Articular chondrocyte of knee joint (primary cell): ENCODE measurements around the gene HDAC2. TPM values are rescaled to one million over a fixed set of nuclear protein-coding genes. Genes with fewer than 3 reads are reported as not detected.

Source experiments
- total RNA-seq: library from RNA; depleted of rRNA; stranded (reverse); fragments of >200 nt; gene quantifications from 2 replicates; pipeline ENCODE4 v1.2.3, GENCODE V29; 2012

Gene HDAC2
- total RNA-seq = 51.4 and 60.4 TPM in 2 replicates

DNA sequence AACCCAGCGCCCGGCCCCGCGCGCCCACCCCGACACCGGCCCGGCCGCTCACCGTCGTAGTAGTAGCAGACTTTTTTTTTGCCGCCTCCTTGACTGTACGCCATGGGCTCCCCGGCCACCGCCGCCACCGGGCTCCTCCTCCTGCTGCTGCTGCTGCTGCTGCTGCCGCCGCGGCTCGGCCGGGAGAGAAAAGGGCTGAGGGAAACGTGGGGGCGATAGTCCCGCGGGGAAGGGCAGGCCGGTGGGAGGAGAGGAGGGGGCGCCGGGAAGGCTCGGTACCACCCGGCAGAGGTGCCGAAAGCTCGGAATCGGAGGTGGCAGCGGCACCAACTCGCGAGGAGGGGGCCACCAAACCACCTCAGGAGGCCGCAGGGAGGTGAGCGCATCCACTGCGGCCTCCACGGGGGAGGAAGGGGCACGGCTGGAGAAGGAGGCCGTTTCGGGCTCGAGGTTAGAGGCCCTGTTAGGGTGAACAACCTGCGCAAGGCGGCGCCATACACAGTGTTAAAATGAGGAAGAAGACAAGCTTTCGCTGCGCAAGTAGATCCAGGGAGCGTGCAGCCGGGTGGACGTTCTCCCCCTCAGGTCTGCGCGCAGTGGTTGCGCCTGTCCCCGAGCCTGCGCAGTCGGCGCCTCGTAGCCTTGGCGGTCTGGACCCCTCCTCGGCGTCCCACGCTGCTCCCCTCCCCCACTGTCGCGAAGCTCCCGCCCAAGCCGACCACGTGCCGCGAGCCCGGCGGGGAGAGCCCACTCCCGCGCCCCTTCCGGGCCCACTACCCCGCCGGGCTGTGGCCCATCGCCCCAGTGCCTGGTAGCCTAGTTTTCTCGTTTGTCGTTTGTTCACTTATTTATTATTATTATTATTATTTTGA lies at the start of gene HDAC2:
Gene HDAC2, minus strand, starts transcription at position 344 of the 872 bp plus-strand sequence. Its CDS starts 240 bp downstream, at position 104.

Other genes starting within 250 kb of the HDAC2 start
- 158 and 169 TPM in 2 replicates for gene MARCKS, start 113.8 kb downstream of the HDAC2 start, total RNA-seq